ENCODE results near the gene PTGDR2. TPM values are rescaled to one million over a fixed set of nuclear protein-coding genes. Genes with fewer than 3 reads are reported as not detected.

PTGDR2 gene
- 0.19 TPM for total RNA-seq
- long read RNA-seq: 0 reads

- DNase-seq (ENCODE audit: low spot score): no peak
Observed at GRCh38 chr11:60855726-60856633, at the start of gene PTGDR2. Gene PTGDR2 (minus strand): TSS chr11:60855950. CDS start chr11:60853722, 2,228 bp downstream.

GRCh38 chr11:60905047-60905446 lies 49.3 kb upstream of the PTGDR2 start:
- no peak for DNase-seq (ENCODE audit: low spot score)

- DNase-seq (ENCODE audit: low spot score): peak; percentile 83
Observed at GRCh38 chr11:60902625-60903024, 46.9 kb upstream of the PTGDR2 start.

GRCh38 chr11:60900673-60901404 lies 45.1 kb upstream of the PTGDR2 start:
- DNase-seq (ENCODE audit: low spot score): peak; percentile 79

GRCh38 chr11:60899977-60900376 lies 44.2 kb upstream of the PTGDR2 start:
- no peak for DNase-seq (ENCODE audit: low spot score)

GRCh38 chr11:60899046-60899936 lies 43.5 kb upstream of the PTGDR2 start:
- peak; percentile 49 for DNase-seq (ENCODE audit: low spot score)

GRCh38 chr11:60897496-60897895 lies 41.7 kb upstream of the PTGDR2 start:
- peak; percentile 41 for DNase-seq (ENCODE audit: low spot score)

GRCh38 chr11:60895687-60896086 lies 39.9 kb upstream of the PTGDR2 start:
- peak; percentile 41 for DNase-seq (ENCODE audit: low spot score)

- peak; percentile 71 for DNase-seq (ENCODE audit: low spot score)
Observed at GRCh38 chr11:60891103-60891741, 35.5 kb upstream of the PTGDR2 start.

- DNase-seq (ENCODE audit: low spot score): no peak
Observed at GRCh38 chr11:60890696-60891095, 34.9 kb upstream of the PTGDR2 start.

- DNase-seq (ENCODE audit: low spot score): no peak
Observed at GRCh38 chr11:60889869-60890311, 34.1 kb upstream of the PTGDR2 start.

- DNase-seq (ENCODE audit: low spot score): no peak
Observed at GRCh38 chr11:60887556-60887955, 31.8 kb upstream of the PTGDR2 start.

GRCh38 chr11:60880643-60881282 lies 25.0 kb upstream of the PTGDR2 start:
- peak; percentile 41 for DNase-seq (ENCODE audit: low spot score)

- DNase-seq (ENCODE audit: low spot score): peak; percentile 39
Observed at GRCh38 chr11:60879971-60880588, 24.3 kb upstream of the PTGDR2 start.

- DNase-seq (ENCODE audit: low spot score): no peak
Observed at GRCh38 chr11:60879104-60879503, 23.4 kb upstream of the PTGDR2 start.

GRCh38 chr11:60878245-60879101 lies 22.7 kb upstream of the PTGDR2 start:
- DNase-seq (ENCODE audit: low spot score): peak; percentile 64

GRCh38 chr11:60876168-60876485 lies 20.4 kb upstream of the PTGDR2 start:
- DNase-seq (ENCODE audit: low spot score): peak; percentile 62

- DNase-seq (ENCODE audit: low spot score): peak; percentile 18
Observed at GRCh38 chr11:60875366-60876167, 19.8 kb upstream of the PTGDR2 start.
